LNCaP clone FGC (cell line): ENCODE results near the gene UBFD1.
"Not testable (repeated sequence)": the region's sequence is repeated elsewhere in the genome, so short reads cannot be mapped to it uniquely, and the experiment has no call there.

Experiments
- DNase-seq: peaks from one replicate; pipeline ENCODE4 v3.0.0-alpha.2; 2011; ENCODE audit warnings: low read depth
- H3K4me3 ChIP-seq: 2 replicates; pipeline ENCODE4 v1.5.1; 2011; ENCODE audit warnings: mild to moderate bottlenecking, low read depth, low read length, control low read depth
- TF ChIP-seq, protein P1 (sequence below): IDR thresholded peaks from 2 replicates; pipeline ENCODE4 v1.5.1; 2012; ENCODE audit warnings: mild to moderate bottlenecking; ENCODE audit not compliant: control insufficient read depth, insufficient read depth; ENCODE audit errors: extremely low read depth

Gene UBFD1

DNA sequence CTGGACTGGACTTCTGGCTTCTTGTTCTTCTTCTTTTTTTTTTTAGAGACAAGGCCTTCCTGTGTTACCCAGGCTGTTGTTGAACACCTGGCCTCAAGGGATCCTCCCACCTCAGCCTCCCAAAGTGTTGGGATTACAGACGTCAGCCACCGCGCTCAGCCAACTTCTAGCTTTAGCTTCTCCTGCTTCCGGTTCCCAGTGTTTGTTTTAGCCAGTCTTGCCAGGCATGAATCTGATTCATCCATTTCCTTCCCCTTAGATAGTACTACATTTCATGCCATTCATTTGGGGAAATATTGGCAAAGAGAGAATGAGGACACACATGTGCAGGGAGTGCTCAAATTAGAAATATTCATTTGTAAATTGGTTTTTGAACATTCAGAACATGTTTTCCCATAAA, 50.7 kb downstream of the UBFD1 start:
- DNase-seq = peak; percentile 23
- TF ChIP-seq, protein P1, sequence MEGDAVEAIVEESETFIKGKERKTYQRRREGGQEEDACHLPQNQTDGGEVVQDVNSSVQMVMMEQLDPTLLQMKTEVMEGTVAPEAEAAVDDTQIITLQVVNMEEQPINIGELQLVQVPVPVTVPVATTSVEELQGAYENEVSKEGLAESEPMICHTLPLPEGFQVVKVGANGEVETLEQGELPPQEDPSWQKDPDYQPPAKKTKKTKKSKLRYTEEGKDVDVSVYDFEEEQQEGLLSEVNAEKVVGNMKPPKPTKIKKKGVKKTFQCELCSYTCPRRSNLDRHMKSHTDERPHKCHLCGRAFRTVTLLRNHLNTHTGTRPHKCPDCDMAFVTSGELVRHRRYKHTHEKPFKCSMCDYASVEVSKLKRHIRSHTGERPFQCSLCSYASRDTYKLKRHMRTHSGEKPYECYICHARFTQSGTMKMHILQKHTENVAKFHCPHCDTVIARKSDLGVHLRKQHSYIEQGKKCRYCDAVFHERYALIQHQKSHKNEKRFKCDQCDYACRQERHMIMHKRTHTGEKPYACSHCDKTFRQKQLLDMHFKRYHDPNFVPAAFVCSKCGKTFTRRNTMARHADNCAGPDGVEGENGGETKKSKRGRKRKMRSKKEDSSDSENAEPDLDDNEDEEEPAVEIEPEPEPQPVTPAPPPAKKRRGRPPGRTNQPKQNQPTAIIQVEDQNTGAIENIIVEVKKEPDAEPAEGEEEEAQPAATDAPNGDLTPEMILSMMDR = no peak
- no peak overlapping the region for H3K4me3 ChIP-seq

GRCh38 chr16:23609929-23610328, 52.4 kb downstream of the UBFD1 start:
- TF ChIP-seq, protein P1 = no peak
- H3K4me3 ChIP-seq = no peak overlapping the region
- no peak for DNase-seq

DNA sequence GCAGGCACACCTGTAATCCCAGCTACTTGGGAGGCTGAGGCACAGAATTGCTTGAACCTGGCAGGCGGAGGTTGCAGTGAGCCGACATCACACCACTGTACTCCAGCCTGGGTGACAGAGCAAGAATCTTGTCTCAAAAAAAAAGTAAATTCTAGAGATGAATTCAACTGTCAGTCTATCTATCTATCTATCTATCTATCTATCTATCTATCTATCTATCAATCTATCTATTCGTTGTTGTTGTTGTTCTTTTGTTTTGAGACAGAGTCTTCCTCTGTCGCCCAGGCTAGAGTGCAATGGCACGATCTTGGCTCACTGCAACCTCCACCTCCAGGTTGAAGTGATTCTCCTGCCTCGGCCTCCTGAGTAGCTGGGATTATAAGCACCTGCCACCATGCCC, 53.4 kb downstream of the UBFD1 start:
- DNase-seq, H3K4me3 ChIP-seq: not testable (repeated sequence)

- TF ChIP-seq, protein P1 = no peak
- H3K4me3 ChIP-seq = no peak overlapping the region
- DNase-seq = no peak
Measured at GRCh38 chr16:23611936-23612335, 54.4 kb downstream of the UBFD1 start.

- DNase-seq = no peak
- H3K4me3 ChIP-seq = no peak overlapping the region
- TF ChIP-seq, protein P1 = no peak
Measured at GRCh38 chr16:23615805-23616204, 58.3 kb downstream of the UBFD1 start.
